Motor neuron (in vitro differentiated cells): ENCODE measurements around the gene SUCO. TPM values are rescaled to one million over a fixed set of nuclear protein-coding genes. Genes with fewer than 3 reads are reported as not detected.
"Not testable (repeated sequence)": the region's sequence is repeated elsewhere in the genome, so short reads cannot be mapped to it uniquely, and the experiment has no call there.

Experiments used
- ATAC-seq, 8 experiments: fragments of 200-7000 bp; cut with Tn5 transposase; replicated peaks in 6 of 8; 2 replicates each; pipeline ENCODE4 v1.8.0; 2021; ENCODE audit warnings: mild to moderate bottlenecking in 8 of 8, moderate library complexity in 8 of 8
- H3K27ac ChIP-seq, 2 donors: fragments of 250-450 bp; sonication (Bioruptor Pico); 2 replicates each; pipeline ENCODE4 v1.9.0; 2021; ENCODE audit warnings: antibody characterized with exemption in 2 of 2, mild to moderate bottlenecking in 2 of 2, moderate library complexity in 1 of 2
- H3K4me1 ChIP-seq, 2 donors: fragments of 250-450 bp; sonication (Bioruptor Pico); replicated peaks in 1 of 2; 2 replicates each; pipeline ENCODE4 v1.6.1; 2021; ENCODE audit warnings: antibody characterized with exemption in 2 of 2, mild to moderate bottlenecking in 2 of 2, moderate library complexity in 1 of 2
- H3K4me3 ChIP-seq, 5 donors: fragments of 250-450 bp; sonication (Bioruptor Pico); 2 replicates each; pipeline ENCODE4 v1.9.0; 2021; ENCODE audit warnings: antibody characterized with exemption in 5 of 5, mild to moderate bottlenecking in 5 of 5, moderate library complexity in 4 of 5
- WGBS, 10 experiments: fragments of 450-650 bp; shearing (Covaris generic); methylation state at CpG; one replicate each; pipeline ENCODE4 v1.0.0; 2022; 5-methylcytosine and 5-hydroxymethylcytosine counted together
- in situ Hi-C, 9 experiments: fragments of 400-800 bp; cut with MboI; loops; one replicate each; pipeline ENCODE4 v1.15.0; 2021; ENCODE audit warnings: low sequenced_read_pairs in 9 of 9, low pct_unique_long_range_greater_than_20kb in 2 of 9; ENCODE audit not compliant: unreplicated experiment in 9 of 9
- total RNA-seq, 8 experiments: library from RNA; unstranded; fragments of 300-600 nt; gene quantifications; 2 replicates each; pipeline versions ENCODE4 v1.2.3 to v1.2.4, GENCODE V29; 2022

SUCO gene
- total RNA-seq, 8 experiments from 2014 or later, result 26.1 to 532 (median 107) TPM

GRCh38 chr1:172582889-172583288 lies 49.9 kb downstream of the SUCO start:
- H3K4me3 ChIP-seq, result no peak overlapping the region
- 87 to 100% (median 100%) methylated on average over 1 to 3 of the region's 3 CpGs; no CpG with 5 or more reads in 1 of the 10 experiments for WGBS, 10 experiments
- in situ Hi-C loops, result no loop called here
- H3K27ac ChIP-seq, result no peak overlapping the region
- H3K4me1 ChIP-seq, result no peaks in the 10 kb centered on the region
- ATAC-seq, result no peak

GRCh38 chr1:172585348-172585747 lies 52.4 kb downstream of the SUCO start:
- H3K27ac ChIP-seq, result no peak overlapping the region
- no peak for ATAC-seq
- in situ Hi-C loops, result no loop called here
- 12 to 100% (median 89%) methylated on average over 2 to 3 of the region's 3 CpGs for WGBS, 10 experiments
- H3K4me1 ChIP-seq, result no peaks in the 10 kb centered on the region
- no peak overlapping the region for H3K4me3 ChIP-seq

GRCh38 chr1:172585861-172586260 lies 52.9 kb downstream of the SUCO start:
- in situ Hi-C loops, result no loop called here
- H3K4me1 ChIP-seq, result no peaks in the 10 kb centered on the region
- H3K4me3 ChIP-seq, result no peak overlapping the region
- no peak overlapping the region for H3K27ac ChIP-seq
- ATAC-seq, result no peak

- 43 to 100% (median 98%) methylated on average over 1 to 7 of the region's 7 CpGs for WGBS, 10 experiments
- in situ Hi-C loops, result no loop called here
- Histone ChIP-seq H3K4me1 (no peaks in the 10 kb centered on the region), H3K4me3 (no peak overlapping the region), H3K27ac (no peak overlapping the region)
- ATAC-seq, result peak in 2 of 8 experiments; percentile 74 to 82
Measured at GRCh38 chr1:172588296-172589291, 55.6 kb downstream of the SUCO start.

- H3K4me1 ChIP-seq, result no peaks in the 10 kb centered on the region
- WGBS, 10 experiments, result 83 to 100% (median 95%) methylated on average over 1 to 3 of the region's 3 CpGs
- H3K27ac ChIP-seq, result no peak overlapping the region
- ATAC-seq, result no peak
- in situ Hi-C loops, result no loop called here
- H3K4me3 ChIP-seq, result no peak overlapping the region
Measured at GRCh38 chr1:172589553-172589952, 56.6 kb downstream of the SUCO start.

- in situ Hi-C loops, H3K27ac ChIP-seq, ATAC-seq, H3K4me1 ChIP-seq, H3K4me3 ChIP-seq: not testable (repeated sequence)
- WGBS, 10 experiments, result no CpG with 5 or more reads among the region's 1 CpG
Measured at GRCh38 chr1:172591429-172591828, 58.5 kb downstream of the SUCO start.

- in situ Hi-C loops, result not testable (repeated sequence)
Measured at GRCh38 chr1:172595066-172595465, 62.1 kb downstream of the SUCO start.

GRCh38 chr1:172596782-172597181 lies 63.8 kb downstream of the SUCO start:
- in situ Hi-C loops, result not testable (repeated sequence)

More at GRCh38 chr1:172595066-172595465, 62.1 kb downstream of the SUCO start:
- WGBS, 10 experiments, result 60 to 100% (median 93%) methylated on average over 1 to 4 of the region's 4 CpGs; no CpG with 5 or more reads in 2 of the 10 experiments
- not testable (repeated sequence) for H3K4me1 ChIP-seq, H3K4me3 ChIP-seq, H3K27ac ChIP-seq, ATAC-seq

GRCh38 chr1:172599912-172600311 lies 67.0 kb downstream of the SUCO start:
- Histone ChIP-seq H3K4me3 (no peak overlapping the region), H3K4me1 (no peaks in the 10 kb centered on the region), H3K27ac (no peak overlapping the region)
- WGBS, 10 experiments, result 88 to 100% (median 96%) methylated on average over 1 to 3 of the region's 3 CpGs
- in situ Hi-C loops, result loop anchor here in 1 of 9 experiments (25.0 kb wide), 1 partner anchor 112 kb away; no protein-coding TSS in a partner anchor
- no peak for ATAC-seq

More at GRCh38 chr1:172596782-172597181, 63.8 kb downstream of the SUCO start:
- not testable (repeated sequence) for H3K27ac ChIP-seq, H3K4me1 ChIP-seq, ATAC-seq, H3K4me3 ChIP-seq
- 96 to 100% (median 99%) methylated on average over 1 to 9 of the region's 10 CpGs; no CpG with 5 or more reads in 5 of the 10 experiments for WGBS, 10 experiments

- no peaks in the 10 kb centered on the region for H3K4me1 ChIP-seq
- no peak for ATAC-seq
- in situ Hi-C loops, result loop anchor here in 1 of 9 experiments (25.0 kb wide), 1 partner anchor 112 kb away; no protein-coding TSS in a partner anchor
- WGBS, 10 experiments, result 50 to 100% (median 100%) methylated on average over 1 of the region's 1 CpG; no CpG with 5 or more reads in 2 of the 10 experiments
- H3K4me3 ChIP-seq, result no peak overlapping the region
- no peak overlapping the region for H3K27ac ChIP-seq
Measured at GRCh38 chr1:172600615-172601014, 67.7 kb downstream of the SUCO start.

- Histone ChIP-seq H3K4me1 (no peaks in the 10 kb centered on the region), H3K4me3 (no peak overlapping the region), H3K27ac (no peak overlapping the region)
- in situ Hi-C loops, result loop anchor here in 1 of 9 experiments (25.0 kb wide), 1 partner anchor 111 kb away; no protein-coding TSS in a partner anchor
- 87 to 100% (median 98%) methylated on average over 1 to 6 of the region's 6 CpGs; no CpG with 5 or more reads in 2 of the 10 experiments for WGBS, 10 experiments
- no peak for ATAC-seq
Measured at GRCh38 chr1:172601046-172601630, 68.2 kb downstream of the SUCO start.

- no peaks in the 10 kb centered on the region for H3K4me1 ChIP-seq
- H3K27ac ChIP-seq, result no peak overlapping the region
- no peak overlapping the region for H3K4me3 ChIP-seq
- ATAC-seq, result no peak
- in situ Hi-C loops, result loop anchor here in 1 of 9 experiments (25.0 kb wide), 1 partner anchor 110 kb away; no protein-coding TSS in a partner anchor
Measured at GRCh38 chr1:172602706-172603105, 69.8 kb downstream of the SUCO start.

- no peaks in the 10 kb centered on the region for H3K4me1 ChIP-seq
- no peak overlapping the region for H3K27ac ChIP-seq
- 93 to 100% (median 98%) methylated on average over 3 to 4 of the region's 4 CpGs; no CpG with 5 or more reads in 1 of the 10 experiments for WGBS, 10 experiments
- in situ Hi-C loops, result loop anchor here in 1 of 9 experiments (25.0 kb wide), 1 partner anchor 108 kb away; no protein-coding TSS in a partner anchor
- no peak for ATAC-seq
- no peak overlapping the region for H3K4me3 ChIP-seq
Measured at GRCh38 chr1:172603816-172604215, 70.9 kb downstream of the SUCO start.
